ENCODE measurements around the gene ENTHD1. TPM values are rescaled to one million over a fixed set of nuclear protein-coding genes. Genes with fewer than 3 reads are reported as not detected.

The ENTHD1 gene
- total RNA-seq, 1 experiment from 2014 or later, result not detected

DNA sequence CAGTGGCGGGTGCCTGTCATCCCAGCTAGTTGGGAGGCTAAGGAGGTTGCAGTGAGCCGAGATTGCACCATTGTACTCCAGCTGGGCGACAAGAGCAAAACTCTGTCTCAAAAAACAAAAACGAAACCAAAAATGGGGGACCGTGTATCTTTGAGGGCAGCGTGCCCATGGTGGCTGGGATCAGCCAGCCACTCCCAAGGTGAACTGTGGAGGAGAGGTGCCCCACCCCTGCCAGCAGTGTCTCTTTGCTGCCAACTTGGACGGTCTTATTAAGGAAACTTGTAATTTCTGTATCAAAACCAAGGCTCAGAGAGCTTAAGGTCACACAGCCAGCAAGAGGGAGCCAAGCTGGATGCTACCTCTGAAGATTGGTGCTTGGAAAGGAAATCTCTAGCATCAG lies 175.4 kb downstream of the ENTHD1 start:
- BruUV-seq (replicated peaks), result no TSS peak
- CTCF ChIA-PET, result no interaction called here
- H3K36me3 ChIP-seq (ENCODE audit: control insufficient read depth, insufficient read depth, low read length), result no peaks in the 10 kb centered on the region
- peaks cover 2% of the 10 kb centered on the region for H3K4me1 ChIP-seq
- Mint-ChIP-seq H3K9me3 (ENCODE audit: unreplicated experiment) (no peaks in the 10 kb centered on the region), H3K4me1 (ENCODE audit: low read depth, unreplicated experiment) (peaks cover 1% of the 10 kb centered on the region), H3K27me3 (ENCODE audit: insufficient read depth, unreplicated experiment) (no peaks in the 10 kb centered on the region), H3K36me3 (ENCODE audit: insufficient read depth, unreplicated experiment) (no peaks in the 10 kb centered on the region), H3K27ac (ENCODE audit: unreplicated experiment) (no peak overlapping the region), H3K4me3 (ENCODE audit: unreplicated experiment) (no peak overlapping the region)
- intact Hi-C loops (cut with micrococcal nuclease; ENCODE audit: unreplicated experiment), result no loop called here
- no peak for DNase-seq
- H3K4me3 ChIP-seq (ENCODE audit: low read depth, low read length), result no peak overlapping the region
- POLR2A ChIA-PET, result no interaction called here
- no peaks in the 10 kb centered on the region for H3K27me3 ChIP-seq (replicated peaks; ENCODE audit: control insufficient read depth, insufficient read depth, low read length)
- H3K9me3 ChIP-seq, result no peaks in the 10 kb centered on the region
- no peak for TF ChIP-seq CTCF (IDR thresholded peaks at IDR 0.05; ENCODE audit: insufficient read depth in 1 of 2, low read depth in 1 of 2, low read length in 1 of 2, severe bottlenecking in 1 of 2, unreplicated experiment in 1 of 2)

DNA sequence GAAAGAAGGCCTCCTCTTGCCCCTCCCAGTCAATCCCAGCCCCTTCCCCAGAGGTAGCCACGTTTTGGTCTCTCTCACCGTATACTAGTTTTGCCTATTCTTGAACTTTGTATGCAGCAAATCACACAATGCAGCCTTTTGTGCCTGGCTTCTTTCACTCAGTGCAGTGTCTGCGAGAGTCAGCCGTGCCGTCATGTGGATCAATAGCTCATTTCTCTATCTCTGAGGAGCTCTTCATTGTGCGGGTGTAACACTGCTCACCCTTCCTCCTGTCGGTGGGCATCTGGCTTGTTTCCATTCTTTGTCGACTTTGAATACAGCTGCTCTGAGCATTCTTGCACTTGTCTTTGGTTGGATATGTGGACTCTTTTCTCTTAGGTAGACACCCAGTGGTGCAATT lies 176.5 kb downstream of the ENTHD1 start:
- Mint-ChIP-seq H3K4me1 (ENCODE audit: low read depth, unreplicated experiment) (peaks cover 7% of the 10 kb centered on the region), H3K27me3 (ENCODE audit: insufficient read depth, unreplicated experiment) (no peaks in the 10 kb centered on the region), H3K36me3 (ENCODE audit: insufficient read depth, unreplicated experiment) (no peaks in the 10 kb centered on the region), H3K27ac (ENCODE audit: unreplicated experiment) (no peak overlapping the region), H3K9me3 (ENCODE audit: unreplicated experiment) (no peaks in the 10 kb centered on the region), H3K4me3 (ENCODE audit: unreplicated experiment) (no peak overlapping the region)
- Histone ChIP-seq H3K27me3 (replicated peaks; ENCODE audit: control insufficient read depth, insufficient read depth, low read length) (no peaks in the 10 kb centered on the region), H3K4me3 (ENCODE audit: low read depth, low read length) (no peak overlapping the region), H3K9me3 (no peaks in the 10 kb centered on the region), H3K4me1 (0 out of 2 replicates have a peak, but pooled peaks cover 5% of the 10 kb centered on the region), H3K36me3 (ENCODE audit: control insufficient read depth, insufficient read depth, low read length) (no peaks in the 10 kb centered on the region)
- intact Hi-C loops (cut with micrococcal nuclease; ENCODE audit: unreplicated experiment), result no loop called here
- ChIA-PET CTCF (no interaction called here), POLR2A (no interaction called here)
- BruUV-seq (replicated peaks), result no TSS peak
- DNase-seq, result no peak
- TF ChIP-seq CTCF (IDR thresholded peaks at IDR 0.05; ENCODE audit: insufficient read depth in 1 of 2, low read depth in 1 of 2, low read length in 1 of 2, severe bottlenecking in 1 of 2, unreplicated experiment in 1 of 2), result no peak

DNA sequence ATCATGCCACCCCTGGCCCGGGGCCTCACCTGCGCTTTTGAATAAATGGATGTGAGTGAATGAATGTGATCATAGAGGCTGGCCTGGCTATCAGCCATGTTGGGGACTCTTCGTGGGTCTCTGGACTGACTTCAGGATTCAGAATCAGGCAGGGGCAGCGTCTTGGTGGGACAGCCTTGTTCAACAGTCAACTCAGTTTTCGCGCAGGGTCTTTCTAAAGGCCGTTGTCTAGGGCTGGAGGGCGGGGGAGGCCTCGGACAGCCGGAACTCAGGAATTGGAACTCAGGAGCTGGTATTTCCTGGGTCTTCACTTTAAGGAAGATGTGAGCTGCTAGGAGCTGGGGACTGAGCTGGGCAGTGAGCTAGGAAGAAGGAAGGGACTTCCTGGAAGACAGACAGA lies 177.0 kb downstream of the ENTHD1 start:
- no peak overlapping the region for H3K4me3 ChIP-seq (ENCODE audit: low read depth, low read length)
- H3K4me1 Mint-ChIP-seq (ENCODE audit: low read depth, unreplicated experiment), result peaks cover 7% of the 10 kb centered on the region
- H3K36me3 Mint-ChIP-seq (ENCODE audit: insufficient read depth, unreplicated experiment), result no peaks in the 10 kb centered on the region
- intact Hi-C loops (cut with micrococcal nuclease; ENCODE audit: unreplicated experiment), result no loop called here
- no peak overlapping the region for H3K4me3 Mint-ChIP-seq (ENCODE audit: unreplicated experiment)
- ChIA-PET CTCF (no interaction called here), POLR2A (no interaction called here)
- BruUV-seq (replicated peaks), result no TSS peak
- TF ChIP-seq CTCF (IDR thresholded peaks at IDR 0.05; ENCODE audit: insufficient read depth in 1 of 2, low read depth in 1 of 2, low read length in 1 of 2, severe bottlenecking in 1 of 2, unreplicated experiment in 1 of 2), result no peak
- no peaks in the 10 kb centered on the region for H3K9me3 ChIP-seq
- DNase-seq, result no peak
- 0 out of 2 replicates have a peak, but pooled peaks cover 5% of the 10 kb centered on the region for H3K4me1 ChIP-seq
- no peaks in the 10 kb centered on the region for H3K27me3 ChIP-seq (replicated peaks; ENCODE audit: control insufficient read depth, insufficient read depth, low read length)
- no peak overlapping the region for H3K27ac Mint-ChIP-seq (ENCODE audit: unreplicated experiment)
- no peaks in the 10 kb centered on the region for H3K36me3 ChIP-seq (ENCODE audit: control insufficient read depth, insufficient read depth, low read length)
- no peaks in the 10 kb centered on the region for H3K9me3 Mint-ChIP-seq (ENCODE audit: unreplicated experiment)
- no peaks in the 10 kb centered on the region for H3K27me3 Mint-ChIP-seq (ENCODE audit: insufficient read depth, unreplicated experiment)

Measured in Caco-2 (cell line).